ACC112 (cell line): ENCODE results near the gene SLC22A7.
A peak's percentile ranks its signal among the peaks of the same experiment; 100 is the strongest.

Experiments
- H2AFZ ChIP-seq: fragments of 200-600 bp; sonication (generic); one replicate; pipeline ENCODE4 v1.6.0; 2017; ENCODE audit warnings: antibody characterized with exemption, low read length; ENCODE audit not compliant: unreplicated experiment
- H3K27ac ChIP-seq: fragments of 200-600 bp; sonication (generic); 2 replicates; pipeline ENCODE4 v1.5.1; 2014; ENCODE audit warnings: low read depth, mild to moderate bottlenecking, antibody characterized with exemption, low read length, moderate library complexity
- H3K27me3 ChIP-seq: fragments of 200-600 bp; sonication (generic); 2 replicates; pipeline ENCODE4 v1.6.1; 2014; ENCODE audit warnings: mild to moderate bottlenecking, antibody characterized with exemption, low read length, moderate library complexity, mixed read lengths; ENCODE audit not compliant: insufficient read depth
- H3K36me3 ChIP-seq: fragments of 200-600 bp; sonication (generic); 2 replicates; pipeline ENCODE4 v1.6.1; 2016; ENCODE audit warnings: mild to moderate bottlenecking, antibody characterized with exemption, low read length, moderate library complexity, mixed read lengths; ENCODE audit not compliant: insufficient read depth
- H3K4me1 ChIP-seq: fragments of 200-600 bp; sonication (generic); one replicate; pipeline ENCODE4 v1.6.1; 2016; ENCODE audit warnings: low read length, mixed read lengths; ENCODE audit not compliant: insufficient read depth, unreplicated experiment, control insufficient read depth
- H3K4me3 ChIP-seq: fragments of 200-600 bp; sonication (generic); 2 replicates; pipeline ENCODE4 v1.5.1; 2014; ENCODE audit warnings: mild to moderate bottlenecking, low read depth, low read length
- H3K79me2 ChIP-seq: fragments of 200-600 bp; sonication (generic); one replicate; pipeline ENCODE4 v1.6.0; 2016; ENCODE audit warnings: low read length; ENCODE audit not compliant: control insufficient read depth, unreplicated experiment, insufficient read depth

The SLC22A7 gene

DNA sequence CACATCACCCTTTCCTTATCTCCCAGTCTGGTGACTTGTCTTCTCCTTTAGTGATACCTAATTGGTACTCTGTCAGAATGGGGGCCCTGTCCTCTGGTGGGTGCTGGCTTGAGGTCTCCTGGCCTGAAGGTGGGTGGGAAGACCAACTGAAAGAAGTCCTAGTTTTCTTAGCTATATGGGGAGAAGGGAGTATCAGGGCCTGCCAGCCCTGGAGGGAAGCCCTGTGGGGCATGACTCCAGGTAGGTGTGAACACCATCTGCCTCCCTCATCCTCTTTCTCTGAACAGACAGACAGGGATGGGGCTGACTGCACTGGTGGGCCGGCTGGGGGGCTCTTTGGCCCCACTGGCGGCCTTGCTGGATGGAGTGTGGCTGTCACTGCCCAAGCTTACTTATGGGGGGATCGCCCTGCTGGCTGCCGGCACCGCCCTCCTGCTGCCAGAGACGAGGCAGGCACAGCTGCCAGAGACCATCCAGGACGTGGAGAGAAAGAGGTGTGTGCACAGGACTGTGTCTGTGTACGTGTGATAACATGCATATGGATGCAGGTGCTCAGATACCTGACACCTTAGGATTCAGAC lies 5.8 kb downstream of the SLC22A7 start:
- no peak overlapping the region for H3K27ac ChIP-seq
- peaks cover 11% of the 10 kb centered on the region for H3K27me3 ChIP-seq
- H2AFZ ChIP-seq = no peak overlapping the region
- H3K4me1 ChIP-seq = peaks cover 7% of the 10 kb centered on the region
- H3K36me3 ChIP-seq = no peaks in the 10 kb centered on the region
- no peaks in the 10 kb centered on the region for H3K79me2 ChIP-seq
- no peak overlapping the region for H3K4me3 ChIP-seq

DNA sequence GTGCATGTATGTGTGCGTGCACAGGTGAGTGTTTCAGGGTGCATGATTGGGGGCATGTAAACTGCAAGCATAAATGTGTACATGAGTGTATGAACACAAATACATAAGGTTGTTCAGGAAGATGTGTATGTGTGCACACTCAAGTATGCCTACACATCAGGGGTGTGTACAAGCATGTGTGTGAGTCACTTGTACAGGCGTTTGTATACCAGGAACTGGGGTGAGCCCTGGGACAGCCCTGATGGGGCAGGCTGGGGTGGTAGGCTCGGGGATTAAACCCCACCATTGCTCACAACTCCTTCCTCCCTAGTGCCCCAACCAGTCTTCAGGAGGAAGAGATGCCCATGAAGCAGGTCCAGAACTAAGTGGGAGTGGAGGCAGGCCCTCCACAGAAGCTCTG lies 6.3 kb downstream of the SLC22A7 start:
- Histone ChIP-seq H2AFZ (no peak overlapping the region), H3K4me3 (no peak overlapping the region), H3K4me1 (peaks cover 12% of the 10 kb centered on the region), H3K27me3 (peaks cover 7% of the 10 kb centered on the region; the same call in 1 of the 2 replicates), H3K36me3 (no peaks in the 10 kb centered on the region), H3K79me2 (no peaks in the 10 kb centered on the region), H3K27ac (no peak overlapping the region)

DNA sequence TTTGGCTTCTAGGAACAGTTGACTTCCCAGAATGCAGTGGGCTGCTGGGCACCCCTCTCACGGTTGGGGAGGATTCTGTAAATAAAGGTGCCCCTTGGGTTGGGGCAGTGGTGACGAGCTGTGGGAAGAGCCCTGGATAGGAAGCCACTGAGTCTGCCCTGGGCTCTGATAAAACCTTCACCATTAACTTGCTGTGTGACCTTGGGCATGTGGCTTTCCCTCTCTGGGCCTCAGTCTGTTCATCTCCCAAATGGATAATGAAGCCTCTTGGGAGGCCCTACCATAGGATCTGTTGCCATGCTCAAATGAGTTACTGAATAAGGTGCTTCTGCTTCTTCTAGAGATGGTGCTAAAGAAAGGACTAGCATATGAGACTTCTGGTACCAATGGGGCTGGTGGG lies 6.8 kb downstream of the SLC22A7 start:
- H3K27ac ChIP-seq = no peak overlapping the region
- H3K4me1 ChIP-seq = peaks cover 12% of the 10 kb centered on the region
- H3K79me2 ChIP-seq = no peaks in the 10 kb centered on the region
- peaks cover 3% of the 10 kb centered on the region; the same call in 1 of the 2 replicates for H3K27me3 ChIP-seq
- no peak overlapping the region for H3K4me3 ChIP-seq
- no peaks in the 10 kb centered on the region for H3K36me3 ChIP-seq
- no peak overlapping the region for H2AFZ ChIP-seq

DNA sequence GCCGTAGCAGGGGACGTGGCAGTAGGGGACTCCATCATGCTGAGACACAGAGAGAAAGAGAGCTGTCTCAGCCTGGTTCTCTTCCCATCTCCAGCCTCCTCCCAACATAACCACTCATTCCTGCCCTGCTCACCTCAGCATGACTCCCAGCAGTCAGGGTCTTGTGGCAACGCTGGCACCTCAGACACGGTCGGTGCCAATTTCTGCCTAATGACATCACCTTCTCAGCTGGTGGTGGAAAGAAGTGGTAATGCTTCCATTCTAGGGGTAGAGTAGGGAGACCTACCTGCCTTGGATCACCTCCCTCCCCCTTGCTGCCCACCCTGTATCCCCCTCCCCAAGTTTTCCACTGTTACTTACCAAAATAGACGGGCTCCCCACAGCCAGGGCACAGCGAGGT lies 8.0 kb downstream of the SLC22A7 start:
- H3K4me1 ChIP-seq = peaks cover 12% of the 10 kb centered on the region
- no peak overlapping the region for H2AFZ ChIP-seq
- no peaks in the 10 kb centered on the region for H3K27me3 ChIP-seq
- no peaks in the 10 kb centered on the region for H3K79me2 ChIP-seq
- no peaks in the 10 kb centered on the region for H3K36me3 ChIP-seq
- H3K4me3 ChIP-seq = no peak overlapping the region
- H3K27ac ChIP-seq = no peak overlapping the region

- H2AFZ ChIP-seq = no peak overlapping the region
- H3K4me1 ChIP-seq = peaks cover 12% of the 10 kb centered on the region
- no peaks in the 10 kb centered on the region for H3K36me3 ChIP-seq
- H3K79me2 ChIP-seq = no peaks in the 10 kb centered on the region
- H3K4me3 ChIP-seq = no peak overlapping the region
- no peak overlapping the region for H3K27ac ChIP-seq
- no peaks in the 10 kb centered on the region for H3K27me3 ChIP-seq
Measured at GRCh38 chr6:43307451-43308100, 9.5 kb downstream of the SLC22A7 start.

- Histone ChIP-seq H2AFZ (peak within 1 kb of the TSS; percentile 61), H3K27ac (no peak within 1 kb of the TSS), H3K27me3 (peaks cover 3% of the 10 kb centered on the region; the same call in 1 of the 2 replicates), H3K4me3 (peak within 1 kb of the TSS; percentile 63), H3K4me1 (peaks cover 12% of the 10 kb centered on the region), H3K79me2 (no peaks in the 10 kb centered on the region), H3K36me3 (no peaks in the 10 kb centered on the region)
Measured at GRCh38 chr6:43308101-43308989, 10.3 kb downstream of the SLC22A7 start, which contains the start of gene CRIP3. CRIP3 (minus strand) TSS chr6:43308826; CDS start chr6:43308792, 34 bp downstream.

GRCh38 chr6:43308990-43309477 lies 11.0 kb downstream of the SLC22A7 start:
- Histone ChIP-seq H3K79me2 (no peaks in the 10 kb centered on the region), H3K36me3 (no peaks in the 10 kb centered on the region), H3K27ac (no peak overlapping the region), H2AFZ (peak overlapping the region; percentile 61), H3K4me3 (peak overlapping the region; percentile 63), H3K4me1 (peaks cover 12% of the 10 kb centered on the region), H3K27me3 (peaks cover 8% of the 10 kb centered on the region)

- H3K4me3 ChIP-seq = no peak overlapping the region
- H2AFZ ChIP-seq = no peak overlapping the region
- H3K4me1 ChIP-seq = peaks cover 12% of the 10 kb centered on the region
- H3K79me2 ChIP-seq = no peaks in the 10 kb centered on the region
- H3K27me3 ChIP-seq = peaks cover 16% of the 10 kb centered on the region
- H3K36me3 ChIP-seq = no peaks in the 10 kb centered on the region
- no peak overlapping the region for H3K27ac ChIP-seq
Measured at GRCh38 chr6:43310134-43310533, 12.1 kb downstream of the SLC22A7 start.

DNA sequence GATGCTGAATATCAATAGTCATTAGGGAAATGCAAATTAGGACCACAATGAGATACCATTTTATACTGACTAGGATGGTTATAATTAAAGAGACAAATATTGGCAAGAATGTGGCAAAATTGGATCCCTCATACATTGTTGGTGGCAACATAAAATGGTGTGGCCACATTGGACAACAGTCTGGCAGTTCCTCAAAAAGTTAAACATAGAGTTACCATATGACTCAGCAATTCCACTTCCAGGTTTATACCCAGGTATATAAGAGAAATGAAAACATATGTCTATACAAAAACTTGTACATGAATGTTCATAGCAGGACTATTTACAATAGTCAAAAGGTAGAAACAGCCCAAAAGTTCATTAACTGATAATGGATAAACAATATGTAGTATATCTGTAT lies 12.6 kb downstream of the SLC22A7 start:
- Histone ChIP-seq H2AFZ (no peak overlapping the region), H3K79me2 (no peaks in the 10 kb centered on the region), H3K27ac (no peak overlapping the region), H3K27me3 (peaks cover 19% of the 10 kb centered on the region), H3K4me1 (peaks cover 12% of the 10 kb centered on the region), H3K36me3 (no peaks in the 10 kb centered on the region), H3K4me3 (no peak overlapping the region)

- no peak overlapping the region for H3K4me3 ChIP-seq
- no peak overlapping the region for H3K27ac ChIP-seq
- no peak overlapping the region for H2AFZ ChIP-seq
- peaks cover 28% of the 10 kb centered on the region for H3K27me3 ChIP-seq
- H3K4me1 ChIP-seq = peaks cover 12% of the 10 kb centered on the region
- H3K79me2 ChIP-seq = no peaks in the 10 kb centered on the region
- no peaks in the 10 kb centered on the region for H3K36me3 ChIP-seq
Measured at GRCh38 chr6:43311666-43312065, 13.6 kb downstream of the SLC22A7 start.
